Measurements from ENCODE around the gene SOX10.

Gene SOX10

GRCh38 chr22:38016182-38017151, 32.1 kb upstream of the SOX10 start:
- no peak for DNase-seq (ENCODE audit: low read depth)

GRCh38 chr22:38014083-38014482, 29.7 kb upstream of the SOX10 start:
- no peak for DNase-seq (ENCODE audit: low read depth)

- DNase-seq (ENCODE audit: low read depth), result no peak
These were observed 28.3 kb upstream of the SOX10 start for GRCh38 chr22:38012604-38013072.

- no peak for DNase-seq (ENCODE audit: low read depth)
These were observed 24.8 kb upstream of the SOX10 start for GRCh38 chr22:38009000-38009806.

GRCh38 chr22:38007330-38007902, 23.1 kb upstream of the SOX10 start:
- DNase-seq (ENCODE audit: low read depth), result no peak

GRCh38 chr22:38006906-38007305, 22.6 kb upstream of the SOX10 start:
- DNase-seq (ENCODE audit: low read depth), result no peak

GRCh38 chr22:38005943-38006342, 21.6 kb upstream of the SOX10 start:
- DNase-seq (ENCODE audit: low read depth), result no peak

- DNase-seq (ENCODE audit: low read depth), result no peak
These were observed 15.4 kb upstream of the SOX10 start for GRCh38 chr22:37999640-38000272.

GRCh38 chr22:37999236-37999635, 14.9 kb upstream of the SOX10 start:
- DNase-seq (ENCODE audit: low read depth), result no peak

GRCh38 chr22:37998543-37998942, 14.2 kb upstream of the SOX10 start:
- DNase-seq (ENCODE audit: low read depth), result no peak

- no peak for DNase-seq (ENCODE audit: low read depth)
These were observed 12.3 kb upstream of the SOX10 start for GRCh38 chr22:37996515-37997246.

- DNase-seq (ENCODE audit: low read depth), result no peak
These were observed 11.7 kb upstream of the SOX10 start for GRCh38 chr22:37996079-37996478.

- DNase-seq (ENCODE audit: low read depth), result no peak
These were observed 11.1 kb upstream of the SOX10 start for GRCh38 chr22:37995460-37995859.

- no peak for DNase-seq (ENCODE audit: low read depth)
These were observed 10.6 kb upstream of the SOX10 start for GRCh38 chr22:37994982-37995381.

GRCh38 chr22:37994049-37994448, 9.7 kb upstream of the SOX10 start:
- DNase-seq (ENCODE audit: low read depth), result no peak

GRCh38 chr22:37991731-37992442, 7.5 kb upstream of the SOX10 start:
- DNase-seq (ENCODE audit: low read depth), result no peak

GRCh38 chr22:37990862-37991261, 6.5 kb upstream of the SOX10 start:
- DNase-seq (ENCODE audit: low read depth), result no peak

- no peak for DNase-seq (ENCODE audit: low read depth)
These were observed 5.9 kb upstream of the SOX10 start for GRCh38 chr22:37990301-37990700.

- no peak for DNase-seq (ENCODE audit: low read depth)
These were observed 5.0 kb upstream of the SOX10 start for GRCh38 chr22:37989146-37990045.

- DNase-seq (ENCODE audit: low read depth), result no peak
These were observed 2.0 kb upstream of the SOX10 start for GRCh38 chr22:37986371-37986770.

All from GM04504 (cell line).